RWPE1 (cell line): ENCODE results near the gene ATG12.

ENCODE experiments used
- CTCF ChIA-PET: fragments of 350-600 bp; sonication (Branson Sonifier 250); formaldehyde crosslinking; extraction: SDS; loops from one replicate; lab custom pipeline; 2021; lab: Yijun Ruan, JAX
- POLR2A ChIA-PET: fragments of 400-600 bp; formaldehyde crosslinking; extraction: SDS; loops from one replicate; lab custom pipeline; 2020; ENCODE audit warnings: antibody characterized with exemption; ENCODE audit not compliant: low non-redundant PET; lab: Yijun Ruan, JAX
- DNase-seq: peaks from one replicate; pipeline ENCODE4 v3.0.0; 2012; ENCODE audit warnings: low spot score
- H3K27ac ChIP-seq: fragments of 450-650 bp; 2 replicates; pipeline ENCODE4 v1.5.1; 2017
- CTCF ChIP-seq: fragments of 450-650 bp; conservative IDR thresholded peaks from 2 replicates; pipeline ENCODE4 v1.5.1; 2017; ENCODE audit warnings: low read depth, mild to moderate bottlenecking

ATG12 gene

GRCh38 chr5:115872447-115872846, 31.1 kb upstream of the ATG12 start:
- ChIA-PET CTCF (no interaction called here), POLR2A (no interaction called here)
- H3K27ac ChIP-seq = no peak overlapping the region
- TF ChIP-seq CTCF = no peak
- DNase-seq = no peak

GRCh38 chr5:115869256-115869795, 28.0 kb upstream of the ATG12 start:
- no peak overlapping the region for H3K27ac ChIP-seq
- no peak for TF ChIP-seq CTCF
- ChIA-PET POLR2A (no interaction called here), CTCF (no interaction called here)
- DNase-seq = no peak

GRCh38 chr5:115859378-115859777, 18.0 kb upstream of the ATG12 start:
- ChIA-PET POLR2A (no interaction called here), CTCF (no interaction called here)
- TF ChIP-seq CTCF = no peak
- DNase-seq = no peak
- no peak overlapping the region for H3K27ac ChIP-seq

- POLR2A ChIA-PET = no interaction called here
- H3K27ac ChIP-seq = no peak overlapping the region
- CTCF ChIA-PET = interaction anchor here (0.7 kb wide), 1 partner anchor 509 kb away, joined by 3 read pairs; no protein-coding TSS in a partner anchor
Observed at GRCh38 chr5:115858396-115858795, 17.0 kb upstream of the ATG12 start.

GRCh38 chr5:115857626-115858349, 16.4 kb upstream of the ATG12 start:
- ChIA-PET POLR2A (no interaction called here), CTCF (no interaction called here)
- DNase-seq = peak; percentile 34
- no peak for TF ChIP-seq CTCF
- no peak overlapping the region for H3K27ac ChIP-seq

More at GRCh38 chr5:115858396-115858795, 17.0 kb upstream of the ATG12 start:
- TF ChIP-seq CTCF = no peak
- DNase-seq = no peak

GRCh38 chr5:115857057-115857479, 15.7 kb upstream of the ATG12 start:
- no peak for DNase-seq
- ChIA-PET CTCF (no interaction called here), POLR2A (no interaction called here)
- H3K27ac ChIP-seq = no peak overlapping the region
- TF ChIP-seq CTCF = no peak
